Keratinocyte (primary cell): ENCODE data around the gene CHCHD6. TPM values are rescaled to one million over a fixed set of nuclear protein-coding genes. Genes with fewer than 3 reads are reported as not detected.

ENCODE experiments used
- DNase-seq: peaks from one replicate; pipeline ENCODE4 v3.0.0-alpha.2; 2011; ENCODE audit warnings: low read depth, missing footprints, low spot score
- FAIRE-seq: peaks from 2 replicates; lab custom pipeline; 2011; peaks lifted over from hg19 to GRCh38; lab: Jason Lieb, UNC
- H2AFZ ChIP-seq: 2 replicates; pipeline ENCODE4 v1.6.0; 2012; ENCODE audit warnings: low read length, control low read depth, inconsistent platforms; ENCODE audit not compliant: control insufficient read depth
- H3K27ac ChIP-seq: 2 replicates; pipeline ENCODE4 v1.5.1; 2011; ENCODE audit warnings: low read length; ENCODE audit not compliant: control insufficient read depth, insufficient read depth
- H3K27me3 ChIP-seq: 3 replicates; pipeline ENCODE4 v1.6.0; 2011; ENCODE audit warnings: low read length; ENCODE audit not compliant: control insufficient read depth, insufficient read depth; ENCODE audit errors: extremely low read depth
- H3K36me3 ChIP-seq, 2 experiments: 2 replicates in 1 of 2; 3 replicates in 1 of 2; pipeline ENCODE4 v1.5.1; 2011; ENCODE audit warnings: low read length in 2 of 2, mild to moderate bottlenecking in 1 of 2; ENCODE audit not compliant: control insufficient read depth in 2 of 2, insufficient read depth in 2 of 2; ENCODE audit errors: extremely low read depth in 1 of 2
- H3K4me1 ChIP-seq: 3 replicates; pipeline ENCODE4 v1.5.1; 2011; ENCODE audit warnings: low read length; ENCODE audit not compliant: control insufficient read depth, insufficient read depth; ENCODE audit errors: extremely low read depth
- H3K4me2 ChIP-seq: 3 replicates; pipeline ENCODE4 v1.6.0; 2011; ENCODE audit warnings: low read depth, low read length; ENCODE audit not compliant: control insufficient read depth, insufficient read depth; ENCODE audit errors: extremely low read depth
- H3K4me3 ChIP-seq, 3 experiments: fragments of 200-600 bp in 1 of 3; sonication (generic) in 1 of 3; 2 replicates in 2 of 3; 3 replicates in 1 of 3; pipeline ENCODE4 v1.5.1; 2011 to 2016; ENCODE audit warnings: low read length in 3 of 3, mild to moderate bottlenecking in 3 of 3, control low read depth in 2 of 3, inconsistent platforms in 1 of 3, low read depth in 1 of 3, mixed read lengths in 1 of 3, mixed run types in 1 of 3, moderate library complexity in 1 of 3; ENCODE audit not compliant: control insufficient read depth in 2 of 3, insufficient read depth in 2 of 3; ENCODE audit errors: extremely low read depth in 1 of 3
- H3K79me2 ChIP-seq: 2 replicates; pipeline ENCODE4 v1.6.0; 2012; ENCODE audit warnings: low read length; ENCODE audit not compliant: control insufficient read depth, insufficient read depth
- H3K9ac ChIP-seq: 3 replicates; pipeline ENCODE4 v1.6.0; 2011; ENCODE audit warnings: low read length; ENCODE audit not compliant: control insufficient read depth, insufficient read depth; ENCODE audit errors: extremely low read depth
- H3K9me1 ChIP-seq: 3 replicates; pipeline ENCODE4 v1.6.0; 2011; ENCODE audit warnings: low read length; ENCODE audit not compliant: control insufficient read depth, insufficient read depth; ENCODE audit errors: extremely low read depth
- H3K9me3 ChIP-seq: 2 replicates; pipeline ENCODE4 v1.5.1; 2012; ENCODE audit warnings: low read depth, low read length; ENCODE audit not compliant: control insufficient read depth
- H4K20me1 ChIP-seq: 3 replicates; pipeline ENCODE4 v1.6.0; 2011; ENCODE audit warnings: low read length; ENCODE audit not compliant: control insufficient read depth, insufficient read depth; ENCODE audit errors: extremely low read depth
- CTCF ChIP-seq, 3 experiments: IDR thresholded peaks in 1 of 3; conservative IDR thresholded peaks in 1 of 3; optimal IDR thresholded peaks in 1 of 3; 2 replicates in 2 of 3; 3 replicates in 1 of 3; pipeline versions ENCODE3 to v1.5.1; 2011; ENCODE audit warnings: low read length in 3 of 3, mild to moderate bottlenecking in 3 of 3, moderate library complexity in 2 of 3, control low read depth in 1 of 3, inconsistent platforms in 1 of 3; ENCODE audit not compliant: insufficient read depth in 2 of 3; ENCODE audit errors: extremely low read depth in 1 of 3
- EZH2 ChIP-seq: IDR thresholded peaks from one replicate; pipeline ENCODE4 v1.6.1; 2012; ENCODE audit warnings: inconsistent platforms, mild to moderate bottlenecking, low read length, moderate library complexity
- dilution Hi-C: fragments of 300-500 bp; cut with MboI; formaldehyde crosslinking; loops from one replicate; pipeline ENCODE4 v1.7.0; 2020; ENCODE audit warnings: low sequenced_read_pairs; ENCODE audit not compliant: extremely low pct_ligation_motif_present
- polyA plus RNA-seq, 5 experiments: library from polyadenylated mRNA; depleted of rRNA in 3 of 5; stranded (reverse) in 3 of 5; stranded (forward) in 1 of 5; unstranded in 1 of 5; fragments of >200 nt; gene quantifications; 1 replicate in 1 of 5; 2 replicates in 3 of 5; 3 replicates in 1 of 5; pipeline versions ENCODE4 v1.2.1 to v1.2.3, GENCODE V29; 2011 to 2012; ENCODE audit warnings: missing spikeins in 2 of 5, low read depth in 1 of 5, low replicate concordance in 1 of 5

The CHCHD6 gene
- polyA plus RNA-seq, 1 donor (not counting 4 experiments of a cell fraction or from before 2014, with no cell fraction given), result 21.7 TPM

- Histone ChIP-seq H3K36me3 (no peaks in the 10 kb centered on the region), H3K4me1 (peaks cover 19% of the 10 kb centered on the region), H3K9me3 (no peaks in the 10 kb centered on the region), H3K4me2 (no peak overlapping the region), H3K9ac (no peak overlapping the region), H3K79me2 (no peaks in the 10 kb centered on the region), H3K4me3 (no peak overlapping the region), H3K27me3 (no peaks in the 10 kb centered on the region), H3K9me1 (no peaks in the 10 kb centered on the region), H3K27ac (no peak overlapping the region), H2AFZ (no peak overlapping the region), H4K20me1 (no peaks in the 10 kb centered on the region)
- dilution Hi-C loops, result no loop called here
- TF ChIP-seq EZH2 (no peak), CTCF (optimal IDR thresholded peaks at IDR 0.05 in 1 of 3, IDR thresholded peaks at IDR 0.05 in 1 of 3, conservative IDR thresholded peaks at IDR 0.05 in 1 of 3; ENCODE audit: extremely low read depth in 1 of 3, insufficient read depth in 2 of 3, low read length in 3 of 3) (no peak)
- no peak for DNase-seq
- FAIRE-seq, result no peak
Observed at GRCh38 chr3:126965526-126966080, 261.6 kb downstream of the CHCHD6 start.

GRCh38 chr3:126967386-126967785 lies 263.3 kb downstream of the CHCHD6 start:
- no peak for FAIRE-seq
- H3K36me3 ChIP-seq, result no peaks in the 10 kb centered on the region

More at GRCh38 chr3:126967386-126967785, 263.3 kb downstream of the CHCHD6 start:
- Histone ChIP-seq H3K4me1 (peaks cover 2% of the 10 kb centered on the region), H3K9me3 (no peaks in the 10 kb centered on the region), H3K27me3 (no peaks in the 10 kb centered on the region), H3K9ac (no peak overlapping the region), H3K79me2 (no peaks in the 10 kb centered on the region), H2AFZ (no peak overlapping the region), H3K4me2 (no peak overlapping the region), H3K27ac (no peak overlapping the region), H3K9me1 (no peaks in the 10 kb centered on the region), H3K4me3 (no peak overlapping the region), H4K20me1 (no peaks in the 10 kb centered on the region)
- no peak for TF ChIP-seq CTCF (optimal IDR thresholded peaks at IDR 0.05 in 1 of 3, IDR thresholded peaks at IDR 0.05 in 1 of 3, conservative IDR thresholded peaks at IDR 0.05 in 1 of 3; ENCODE audit: extremely low read depth in 1 of 3, insufficient read depth in 2 of 3, low read length in 3 of 3)
- TF ChIP-seq EZH2, result no peak
- DNase-seq, result no peak
- dilution Hi-C loops, result no loop called here
